ENCODE data around the gene TGM6.

- no peak for TF ChIP-seq CTCF (IDR thresholded peaks at IDR 0.05)
- no peak for TF ChIP-seq POLR2A (IDR thresholded peaks at IDR 0.05)
Measured at GRCh38 chr20:2459981-2460751, 79.5 kb downstream of the TGM6 start.
